ENCODE data around the gene EFNA2.

Gene EFNA2

GRCh38 chr19:1290703-1291651 lies 5.3 kb downstream of the EFNA2 start:
- no peak for DNase-seq (ENCODE audit: low read depth)
- TF ChIP-seq CTCF (IDR thresholded peaks at IDR 0.05; ENCODE audit: control insufficient read depth, insufficient read depth, low read depth, low read length, missing control alignments) = no peak
- H3K4me3 ChIP-seq (ENCODE audit: control insufficient read depth, low read depth, low read length) = no peak overlapping the region

DNA sequence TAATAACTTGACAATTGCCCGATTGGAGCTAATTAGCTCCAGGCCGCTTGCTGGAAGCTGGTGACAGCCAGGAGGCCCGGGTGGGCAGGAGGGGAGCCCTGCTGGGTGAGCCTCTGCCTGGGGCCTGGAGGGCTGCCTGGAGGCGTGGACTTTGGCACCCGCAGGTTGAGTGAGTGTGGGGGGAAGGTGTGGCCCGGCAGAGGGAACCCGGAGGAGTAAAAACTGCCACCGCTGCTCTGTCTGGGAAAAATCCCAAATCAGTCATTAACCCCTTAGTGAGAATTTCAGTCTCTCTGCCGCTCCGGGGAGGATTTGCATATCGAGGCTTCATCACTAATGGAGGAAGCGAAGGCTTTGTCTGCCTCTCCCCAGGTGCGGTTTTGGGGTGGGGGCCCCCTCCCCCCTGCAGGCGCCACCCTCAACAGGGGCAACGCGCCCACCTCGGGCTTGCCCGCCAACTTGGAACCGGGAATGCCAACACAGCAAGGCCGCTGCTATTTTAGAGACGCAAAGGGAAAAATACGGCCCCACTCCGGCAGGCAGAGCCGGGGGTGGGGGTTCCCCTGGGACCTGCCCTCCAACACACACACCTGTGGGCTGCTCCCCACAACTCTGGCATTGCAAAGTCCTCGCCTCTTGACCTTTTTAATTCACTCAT lies 6.2 kb downstream of the EFNA2 start:
- H3K4me3 ChIP-seq (ENCODE audit: control insufficient read depth, low read depth, low read length) = no peak overlapping the region
- TF ChIP-seq CTCF (IDR thresholded peaks at IDR 0.05; ENCODE audit: control insufficient read depth, insufficient read depth, low read depth, low read length, missing control alignments) = no peak
- no peak for DNase-seq (ENCODE audit: low read depth)

DNA sequence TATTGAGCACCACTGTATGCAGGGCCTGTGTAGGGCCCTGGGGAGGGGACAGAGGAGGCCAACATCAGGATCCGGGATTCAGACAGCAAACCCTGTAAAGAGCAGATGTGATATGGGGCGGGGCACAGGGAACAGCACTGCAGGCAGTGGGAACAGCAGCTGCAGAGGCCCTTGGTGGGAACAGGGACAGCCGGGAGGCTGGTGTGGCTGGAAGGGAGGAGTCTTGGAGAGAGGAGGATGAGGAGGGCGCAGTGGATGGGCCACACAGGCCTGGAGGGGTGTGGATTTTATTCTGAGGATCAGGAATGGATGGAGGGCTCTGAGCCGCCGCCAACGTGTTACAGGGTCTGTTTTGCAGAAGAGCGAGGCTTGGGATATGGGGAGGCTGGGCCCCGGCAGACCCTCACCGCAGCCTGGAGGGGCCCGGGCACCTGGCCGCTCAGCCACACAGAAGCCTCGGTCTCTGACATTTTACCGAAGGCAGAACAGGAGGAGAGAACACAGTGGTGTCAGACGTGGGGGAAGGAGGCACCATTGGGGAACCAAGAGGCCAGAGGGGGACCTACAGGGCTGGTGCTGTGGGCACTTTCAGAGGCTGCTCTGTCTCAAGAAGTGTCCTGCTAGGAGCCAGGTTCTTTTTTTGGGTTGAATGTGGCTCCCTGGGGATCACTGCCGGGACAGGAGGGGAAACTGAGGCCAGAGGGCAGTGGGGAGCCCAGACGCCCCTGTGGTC lies 6.9 kb downstream of the EFNA2 start:
- no peak overlapping the region for H3K4me3 ChIP-seq (ENCODE audit: control insufficient read depth, low read depth, low read length)
- DNase-seq (ENCODE audit: low read depth) = no peak
- TF ChIP-seq CTCF (IDR thresholded peaks at IDR 0.05; ENCODE audit: control insufficient read depth, insufficient read depth, low read depth, low read length, missing control alignments) = no peak

DNA sequence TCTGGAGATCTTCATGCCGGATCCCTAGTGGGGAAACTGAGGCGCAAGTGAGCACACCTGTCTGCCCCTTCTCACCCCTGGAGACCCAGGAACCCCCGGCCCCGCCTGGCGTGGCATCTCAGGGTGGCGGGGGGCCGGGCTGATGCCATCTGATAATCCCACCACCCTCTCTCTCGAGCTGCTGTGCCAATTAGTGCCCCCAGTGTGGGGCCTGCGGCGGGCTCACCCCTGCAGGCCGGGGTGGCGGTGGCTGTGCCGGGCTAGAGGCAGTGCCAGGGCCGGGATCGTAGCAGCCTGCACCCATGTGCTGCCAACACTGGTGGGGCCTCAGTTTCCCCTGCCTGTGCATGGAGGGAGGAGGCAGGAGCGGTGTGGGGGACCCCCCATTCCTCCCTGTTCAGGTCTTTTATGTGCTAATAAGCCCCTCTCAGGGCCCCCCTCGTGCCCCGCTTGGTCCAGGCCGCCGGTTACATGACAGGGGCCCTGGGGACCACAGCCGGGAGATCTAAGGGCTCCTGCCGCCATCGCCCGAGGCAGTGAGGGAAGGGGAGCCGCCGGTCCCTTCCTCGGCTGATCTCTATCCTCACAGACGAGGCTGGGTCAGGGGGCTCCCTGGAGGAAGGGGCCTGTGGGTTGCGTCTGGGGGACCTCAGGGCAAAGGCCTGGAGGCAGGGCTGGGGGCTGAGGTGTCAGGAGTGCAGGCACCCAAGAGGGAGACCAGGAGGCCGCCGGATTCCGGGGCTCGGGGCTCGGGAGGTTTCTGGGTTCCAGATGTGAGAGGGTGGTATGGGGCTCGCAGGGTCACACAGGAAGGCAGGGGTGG lies 8.3 kb downstream of the EFNA2 start:
- no peak overlapping the region for H3K4me3 ChIP-seq (ENCODE audit: control insufficient read depth, low read depth, low read length)
- no peak for TF ChIP-seq CTCF (IDR thresholded peaks at IDR 0.05; ENCODE audit: control insufficient read depth, insufficient read depth, low read depth, low read length, missing control alignments)
- no peak for DNase-seq (ENCODE audit: low read depth)

- DNase-seq (ENCODE audit: low read depth) = no peak
- H3K4me3 ChIP-seq (ENCODE audit: control insufficient read depth, low read depth, low read length) = no peak overlapping the region
- no peak for TF ChIP-seq CTCF (IDR thresholded peaks at IDR 0.05; ENCODE audit: control insufficient read depth, insufficient read depth, low read depth, low read length, missing control alignments)
Measured at GRCh38 chr19:1294688-1295087, 9.0 kb downstream of the EFNA2 start.

Data from AG09309 (cell line).